Omental fat pad (tissue), 4 donors: Measurements from ENCODE around the gene ACOT11. TPM values are rescaled to one million over a fixed set of nuclear protein-coding genes. Genes with fewer than 3 reads are reported as not detected.

Experiments
- ATAC-seq: fragments of 150-250 bp; one replicate; pipeline ENCODE4 v1.9.1; 2016; ENCODE audit warnings: mild to moderate bottlenecking, moderate library complexity; ENCODE audit not compliant: low FRiP score
- DNase-seq: peaks from one replicate; pipeline ENCODE4 v3.0.0-alpha.2; 2019; ENCODE audit warnings: low spot score
- CTCF ChIP-seq, 3 donors: fragments of 450-650 bp; IDR thresholded peaks; one replicate each; pipeline ENCODE4 v1.5.1; 2016 to 2017; ENCODE audit warnings: antibody characterized with exemption in 3 of 3, mild to moderate bottlenecking in 3 of 3, moderate library complexity in 2 of 3
- total RNA-seq, 4 donors: library from RNA; depleted of rRNA; stranded (reverse); fragments of >200 nt; gene quantifications; one replicate each; pipeline ENCODE4 v1.1.0, GENCODE V29; 2016

ACOT11 gene
- total RNA-seq, 4 donors from 2014 or later: 1.4 to 3.8 (median 3.2) TPM

GRCh38 chr1:54640361-54640760 lies 92.3 kb downstream of the ACOT11 start:
- no peak for TF ChIP-seq CTCF (IDR thresholded peaks at IDR 0.05)
- ATAC-seq (no peak), DNase-seq (no peak)

GRCh38 chr1:54640863-54641836 lies 93.1 kb downstream of the ACOT11 start, which contains the start of gene MROH7:
Gene MROH7 (plus strand): TSS chr1:54641786. CDS start chr1:54652927, 11,141 bp downstream.
- DNase-seq: no peak
- no peak for TF ChIP-seq CTCF (IDR thresholded peaks at IDR 0.05)
- ATAC-seq: no peak

- no peak for TF ChIP-seq CTCF (IDR thresholded peaks at IDR 0.05)
- DNase-seq (no peak), ATAC-seq (no peak)
Observed at GRCh38 chr1:54643736-54644135, 95.7 kb downstream of the ACOT11 start.

- ATAC-seq: no peak
- DNase-seq: no peak
- no peak for TF ChIP-seq CTCF (IDR thresholded peaks at IDR 0.05)
Observed at GRCh38 chr1:54645806-54646676, 98.0 kb downstream of the ACOT11 start.

GRCh38 chr1:54649130-54649898 lies 101.3 kb downstream of the ACOT11 start:
- no peak for ATAC-seq
- no peak for DNase-seq
- TF ChIP-seq CTCF (IDR thresholded peaks at IDR 0.05): no peak

GRCh38 chr1:54649921-54650320 lies 101.9 kb downstream of the ACOT11 start:
- ATAC-seq (no peak), DNase-seq (no peak)
- no peak for TF ChIP-seq CTCF (IDR thresholded peaks at IDR 0.05)
